Osteoblast (primary cell): ENCODE results near the gene DAPK3. TPM values are rescaled to one million over a fixed set of nuclear protein-coding genes. Genes with fewer than 3 reads are reported as not detected.
"Not testable (repeated sequence)": the region's sequence is repeated elsewhere in the genome, so short reads cannot be mapped to it uniquely, and the experiment has no call there.

ENCODE experiments used
- DNase-seq: peaks from one replicate; pipeline ENCODE4 v3.0.0; 2011; ENCODE audit warnings: low spot score, mixed read lengths; ENCODE audit not compliant: insufficient read length; ENCODE audit errors: missing footprints
- H2AFZ ChIP-seq: 2 replicates; pipeline ENCODE4 v1.6.0; 2011; ENCODE audit warnings: mild to moderate bottlenecking, low read length
- H3K27ac ChIP-seq: 2 replicates; pipeline ENCODE4 v1.5.1; 2011; ENCODE audit warnings: mild to moderate bottlenecking, low read depth, low read length, moderate library complexity
- H3K27me3 ChIP-seq: 2 replicates; pipeline ENCODE4 v1.6.0; 2012; ENCODE audit warnings: mild to moderate bottlenecking, control low read depth, inconsistent platforms, low read length, moderate library complexity; ENCODE audit not compliant: insufficient read depth
- H3K36me3 ChIP-seq: 2 replicates; pipeline ENCODE4 v1.5.1; 2011; ENCODE audit warnings: mild to moderate bottlenecking, low read length, control low read depth, moderate library complexity; ENCODE audit not compliant: insufficient read depth
- H3K4me1 ChIP-seq: 2 replicates; pipeline ENCODE4 v1.5.1; 2011; ENCODE audit warnings: mild to moderate bottlenecking, low read length, control low read depth, moderate library complexity; ENCODE audit not compliant: insufficient read depth
- H3K4me2 ChIP-seq: 2 replicates; pipeline ENCODE4 v1.6.0; 2011; ENCODE audit warnings: mild to moderate bottlenecking, low read length; ENCODE audit not compliant: insufficient read depth
- H3K4me3 ChIP-seq: fragments of 200-600 bp; sonication (generic); 3 replicates; pipeline ENCODE4 v1.5.1; 2012; ENCODE audit warnings: mild to moderate bottlenecking, low read length, inconsistent platforms; ENCODE audit not compliant: insufficient read depth
- H3K79me2 ChIP-seq: 2 replicates; pipeline ENCODE4 v1.6.0; 2012; ENCODE audit warnings: mild to moderate bottlenecking, low read length, control low read depth, inconsistent platforms; ENCODE audit not compliant: insufficient read depth
- H3K9me3 ChIP-seq: 2 replicates; pipeline ENCODE4 v1.5.1; 2011; ENCODE audit warnings: low read depth, low read length, control low read depth
- H4K20me1 ChIP-seq: 2 replicates; pipeline ENCODE4 v1.6.0; 2012; ENCODE audit warnings: mild to moderate bottlenecking, low read length, control low read depth; ENCODE audit not compliant: insufficient read depth
- CTCF ChIP-seq: IDR thresholded peaks from 2 replicates; pipeline ENCODE4 v1.5.1; 2011; ENCODE audit warnings: mild to moderate bottlenecking, low read depth, low read length, moderate library complexity; ENCODE audit errors: extremely low read depth
- total RNA-seq: library from RNA; depleted of rRNA; stranded (reverse); fragments of >200 nt; gene quantifications from 2 replicates; pipeline ENCODE4 v1.2.3, GENCODE V29; 2012

The DAPK3 gene
- total RNA-seq, 1 donor, result 131 TPM

- Histone ChIP-seq H3K27ac (no peak overlapping the region), H3K9me3 (no peaks in the 10 kb centered on the region), H3K4me1 (no peaks in the 10 kb centered on the region), H3K4me2 (no peak overlapping the region), H3K36me3 (no peaks in the 10 kb centered on the region), H4K20me1 (peaks cover under 1% of the 10 kb centered on the region), H3K79me2 (no peaks in the 10 kb centered on the region), H3K4me3 (no peak overlapping the region), H2AFZ (no peak overlapping the region), H3K27me3 (no peaks in the 10 kb centered on the region)
- TF ChIP-seq CTCF, result no peak
- peak; percentile 90 for DNase-seq
Observed at GRCh38 chr19:3945838-3946237, 25.1 kb downstream of the DAPK3 start.

- Histone ChIP-seq H3K4me2 (no peak overlapping the region), H3K4me3 (no peak overlapping the region), H2AFZ (no peak overlapping the region), H3K36me3 (no peaks in the 10 kb centered on the region), H3K9me3 (no peaks in the 10 kb centered on the region), H3K4me1 (no peaks in the 10 kb centered on the region), H3K27ac (no peak overlapping the region), H3K79me2 (no peaks in the 10 kb centered on the region), H3K27me3 (no peaks in the 10 kb centered on the region), H4K20me1 (no peaks in the 10 kb centered on the region)
- no peak for DNase-seq
- TF ChIP-seq CTCF, result no peak
Observed at GRCh38 chr19:3944018-3944721, 26.7 kb downstream of the DAPK3 start.

GRCh38 chr19:3942790-3943409, 28.0 kb downstream of the DAPK3 start:
- Histone ChIP-seq H3K9me3 (no peaks in the 10 kb centered on the region), H3K79me2 (no peaks in the 10 kb centered on the region), H3K4me3 (no peak overlapping the region), H3K4me2 (no peak overlapping the region), H3K27me3 (no peaks in the 10 kb centered on the region), H2AFZ (no peak overlapping the region), H3K4me1 (no peaks in the 10 kb centered on the region), H3K36me3 (no peaks in the 10 kb centered on the region), H3K27ac (no peak overlapping the region), H4K20me1 (no peaks in the 10 kb centered on the region)
- DNase-seq, result no peak
- TF ChIP-seq CTCF, result no peak

- H2AFZ ChIP-seq, H3K4me1 ChIP-seq, H3K4me3 ChIP-seq, H3K4me2 ChIP-seq, H3K9me3 ChIP-seq, H3K79me2 ChIP-seq, H3K27ac ChIP-seq, H4K20me1 ChIP-seq, H3K36me3 ChIP-seq, DNase-seq: not testable (repeated sequence)
- peaks cover 13% of the 10 kb centered on the region for H3K27me3 ChIP-seq
Observed at GRCh38 chr19:3938300-3938950, 32.5 kb downstream of the DAPK3 start.
